WI38 (cell line): ENCODE data around the gene EVPL.

Experiments
- H3K4me3 ChIP-seq: 2 replicates; pipeline ENCODE4 v1.5.1; 2011; ENCODE audit warnings: low read depth, mild to moderate bottlenecking, control low read depth, low read length
- CTCF ChIP-seq: IDR thresholded peaks from 2 replicates; pipeline ENCODE4 v1.5.1; 2012; ENCODE audit warnings: low read depth, mild to moderate bottlenecking, control low read depth, low read length

The EVPL gene

GRCh38 chr17:76013377-76013932, 13.7 kb downstream of the EVPL start:
- TF ChIP-seq CTCF = no peak
- H3K4me3 ChIP-seq = no peak overlapping the region

DNA sequence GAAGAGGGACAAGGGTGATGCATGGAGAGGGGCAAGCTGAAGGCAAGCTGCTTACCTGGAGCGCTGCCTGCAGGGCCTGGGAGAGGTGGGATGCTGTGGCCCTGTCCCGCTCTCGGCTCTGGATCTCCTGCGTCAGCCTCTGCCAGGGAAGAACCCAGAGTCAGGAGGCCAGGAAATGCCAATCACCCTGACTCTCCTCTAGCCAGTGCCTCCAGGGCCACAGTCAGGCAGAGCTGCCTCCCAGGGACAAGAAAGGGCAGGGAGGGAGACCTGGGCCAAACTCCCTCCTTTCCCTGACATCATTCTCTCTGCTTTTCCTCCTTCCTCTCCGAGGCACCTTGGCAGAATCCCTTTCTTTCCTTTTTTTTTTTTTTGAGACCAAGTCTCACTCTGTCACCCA, 15.2 kb downstream of the EVPL start:
- H3K4me3 ChIP-seq = no peak overlapping the region
- TF ChIP-seq CTCF = no peak

DNA sequence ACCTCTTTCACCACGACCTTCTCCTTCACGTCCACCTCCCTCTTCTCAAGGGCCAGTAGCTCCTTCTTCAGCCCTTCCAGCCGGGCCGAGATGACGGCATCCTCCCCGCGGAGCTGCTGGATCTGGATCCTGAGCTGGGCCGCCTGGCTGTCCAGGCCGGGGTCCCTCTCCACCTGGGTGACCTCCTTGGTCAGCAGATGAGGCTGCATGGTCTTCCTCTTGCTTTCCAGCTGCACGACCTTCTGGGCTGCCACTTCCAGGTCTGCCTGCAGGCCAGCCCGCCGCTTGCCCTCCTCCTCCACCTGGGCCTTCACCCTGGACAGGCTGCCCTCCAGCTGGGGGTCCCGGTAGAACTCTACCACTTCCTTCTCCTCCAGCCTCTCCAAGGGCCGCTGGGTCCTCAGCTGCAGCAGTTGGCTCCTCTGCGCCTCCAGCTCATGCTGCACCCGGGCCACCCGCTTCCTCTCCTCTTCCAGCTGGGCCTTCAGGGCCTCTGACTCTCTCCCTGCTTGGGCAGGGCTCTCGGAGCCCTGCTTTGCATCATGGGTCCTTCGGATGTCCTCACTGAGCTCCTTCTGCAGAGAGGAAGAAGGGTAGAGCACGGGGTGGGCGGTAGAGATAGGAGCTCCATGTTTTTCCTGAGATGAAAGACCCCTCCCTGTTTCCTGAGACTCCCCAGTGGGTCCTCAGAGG, 17.0 kb downstream of the EVPL start:
- TF ChIP-seq CTCF = no peak
- H3K4me3 ChIP-seq = no peak overlapping the region

GRCh38 chr17:76009447-76009846, 17.7 kb downstream of the EVPL start:
- TF ChIP-seq CTCF = no peak
- H3K4me3 ChIP-seq = no peak overlapping the region

GRCh38 chr17:76008630-76009425, 18.3 kb downstream of the EVPL start:
- no peak overlapping the region for H3K4me3 ChIP-seq
- no peak for TF ChIP-seq CTCF

DNA sequence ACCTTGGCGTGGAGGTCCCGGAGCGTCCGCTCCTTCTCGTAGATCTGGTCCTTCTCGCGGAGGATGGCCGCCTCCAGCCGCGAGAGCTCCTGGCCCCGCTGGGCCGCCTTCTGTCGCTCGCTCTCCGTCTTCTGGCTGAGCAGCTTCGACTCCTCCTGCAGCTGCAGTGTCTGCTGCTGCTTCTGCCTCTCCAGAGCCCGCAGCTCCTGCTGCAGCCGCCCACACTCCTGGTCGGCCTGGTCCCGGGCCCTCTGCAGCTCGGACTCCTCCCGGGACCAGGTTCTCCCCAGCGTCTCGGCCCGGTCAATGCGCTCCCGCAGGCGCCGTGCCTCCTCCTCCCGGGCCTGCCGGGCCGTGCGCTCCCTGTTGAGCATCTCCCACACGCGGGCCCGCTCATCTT, 18.9 kb downstream of the EVPL start:
- no peak overlapping the region for H3K4me3 ChIP-seq
- TF ChIP-seq CTCF = no peak

DNA sequence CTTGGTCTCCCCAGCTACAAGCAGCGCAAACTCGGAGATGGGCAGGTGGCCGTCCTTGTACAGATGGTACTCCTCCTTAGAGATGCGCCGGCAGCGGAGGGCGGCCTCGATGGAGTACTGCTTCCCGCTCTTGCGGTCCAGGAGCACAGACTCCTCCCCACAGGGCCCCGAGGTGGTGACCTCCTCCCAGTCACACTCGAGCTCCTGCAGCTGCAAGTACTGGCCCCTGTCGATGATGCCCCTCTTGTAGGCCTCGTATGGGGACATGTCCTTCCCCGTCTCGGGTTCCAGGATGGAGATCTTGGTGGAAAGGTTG, 19.3 kb downstream of the EVPL start:
- TF ChIP-seq CTCF = no peak
- H3K4me3 ChIP-seq = no peak overlapping the region
